HepG2 (cell line): ENCODE data around the gene ISG20. TPM values are rescaled to one million over a fixed set of nuclear protein-coding genes. Genes with fewer than 3 reads are reported as not detected.

Source experiments
- ARNTL ChIP-seq: sonication (generic); formaldehyde crosslinking; IDR thresholded peaks from 2 replicates; pipeline ENCODE4 v1.4.0; 2020; ENCODE audit warnings: mild to moderate bottlenecking, missing genetic modification reagents
- ETV6 ChIP-seq: sonication (generic); formaldehyde crosslinking; conservative IDR thresholded peaks from 2 replicates; pipeline ENCODE4 v1.4.0; 2020; ENCODE audit warnings: missing genetic modification reagents
- GLI4 ChIP-seq: sonication (generic); formaldehyde crosslinking; IDR thresholded peaks from 2 replicates; pipeline ENCODE4 v1.5.1; 2020; ENCODE audit warnings: missing genetic modification reagents, mild to moderate bottlenecking, moderate library complexity, borderline replicate concordance
- IKZF4 ChIP-seq: sonication (generic); formaldehyde crosslinking; IDR thresholded peaks from 2 replicates; pipeline ENCODE4 v1.5.1; 2020; ENCODE audit warnings: borderline replicate concordance, mild to moderate bottlenecking, low read depth, missing genetic modification reagents; ENCODE audit errors: not compliant biosample characterization
- KIAA2018 ChIP-seq: sonication (generic); formaldehyde crosslinking; IDR thresholded peaks from 2 replicates; pipeline ENCODE4 v1.5.0; 2020; ENCODE audit warnings: mild to moderate bottlenecking, missing genetic modification reagents, borderline replicate concordance
- KLF12 ChIP-seq: sonication (generic); formaldehyde crosslinking; IDR thresholded peaks from 2 replicates; pipeline ENCODE4 v1.4.0; 2020; ENCODE audit warnings: missing genetic modification reagents, borderline replicate concordance
- KMT2A ChIP-seq: sonication (generic); formaldehyde crosslinking; IDR thresholded peaks from 2 replicates; pipeline ENCODE4 v1.4.0; 2020; ENCODE audit warnings: missing genetic modification reagents
- RNF2 ChIP-seq: fragments of 450-650 bp; conservative IDR thresholded peaks from 2 replicates; pipeline ENCODE4 v1.6.1; 2016; ENCODE audit warnings: low read depth
- SALL2 ChIP-seq: sonication (generic); formaldehyde crosslinking; IDR thresholded peaks from 2 replicates; pipeline ENCODE4 v1.8.1; 2023; ENCODE audit warnings: mild to moderate bottlenecking, missing genetic modification reagents, inconsistent platforms
- SNAPC5 ChIP-seq: sonication (generic); formaldehyde crosslinking; IDR thresholded peaks from 2 replicates; pipeline ENCODE4 v1.8.1; 2023; ENCODE audit warnings: mild to moderate bottlenecking, missing genetic modification reagents, borderline replicate concordance
- YY1 ChIP-seq: IDR thresholded peaks from 2 replicates; pipeline ENCODE4 v1.6.1; 2011; ENCODE audit warnings: low read length, low read depth, moderate library complexity, mild to moderate bottlenecking; ENCODE audit not compliant: insufficient read depth, insufficient replicate concordance
- ZBTB2 ChIP-seq: sonication (generic); formaldehyde crosslinking; IDR thresholded peaks from 2 replicates; pipeline ENCODE4 v1.8.0; 2022; ENCODE audit warnings: low read depth, missing genetic modification reagents
- ZNF296 ChIP-seq: sonication (generic); formaldehyde crosslinking; conservative IDR thresholded peaks from 2 replicates; pipeline ENCODE4 v1.5.0; 2020; ENCODE audit warnings: mild to moderate bottlenecking, missing genetic modification reagents
- ZNF414 ChIP-seq: sonication (generic); formaldehyde crosslinking; IDR thresholded peaks from 2 replicates; pipeline ENCODE4 v1.5.0; 2020; ENCODE audit warnings: missing genetic modification reagents
- ZNF432 ChIP-seq: sonication (generic); formaldehyde crosslinking; IDR thresholded peaks from 2 replicates; pipeline ENCODE4 v1.5.0; 2020; ENCODE audit warnings: missing genetic modification reagents, mild to moderate bottlenecking, borderline replicate concordance
- ZNF501 ChIP-seq: sonication (generic); formaldehyde crosslinking; IDR thresholded peaks from 2 replicates; pipeline ENCODE4 v1.5.1; 2020; ENCODE audit warnings: mild to moderate bottlenecking, moderate library complexity, missing genetic modification reagents
- ZNF850 ChIP-seq: sonication (generic); formaldehyde crosslinking; conservative IDR thresholded peaks from 2 replicates; pipeline ENCODE4 v1.9.0; 2021; ENCODE audit warnings: mild to moderate bottlenecking, missing genetic modification reagents
- polyA plus RNA-seq, 8 experiments: library from polyadenylated mRNA; depleted of rRNA in 3 of 8; stranded (reverse) in 7 of 8; unstranded in 1 of 8; fragments of >200 nt; fragmentation: Illumina TruSeq in 4 of 8; extraction: Trizol in 4 of 8; gene quantifications; 2 replicates each; pipeline versions ENCODE4 v1.2.1 to v1.2.3, GENCODE V29; 2011 to 2016; ENCODE audit warnings: low read depth in 4 of 8, missing spikeins in 1 of 8, mixed read lengths in 1 of 8; ENCODE audit not compliant: insufficient read depth in 1 of 8
- total RNA-seq, 5 experiments: library from RNA; depleted of rRNA; stranded (reverse); fragments of >200 nt; fragmentation: Illumina TruSeq; extraction: Trizol; gene quantifications; 2 replicates each; pipeline ENCODE4 v1.2.3, GENCODE V29; 2016; ENCODE audit warnings: low read depth in 1 of 5

ISG20 gene
- total and polyA plus RNA-seq, 2 of the 13 experiments (the other 11 are each of a cell fraction or from before 2014, with no cell fraction given) = 6.3 to 31.5 TPM

GRCh38 chr15:88620995-88621772 is 17.6 kb upstream of the ISG20 start, which contains the start of gene AEN (continued):
- TF ChIP-seq GLI4 = no peak
- TF ChIP-seq YY1 = peak; percentile 50
- peak; percentile 75; the same call in 1 of the 2 replicates for TF ChIP-seq SALL2
- 0 out of 2 replicates have a peak, but pooled peaks have one; percentile 73 for TF ChIP-seq ZNF296
- 0 out of 2 replicates have a peak, but pooled peaks have one; percentile 26 for TF ChIP-seq ZNF432
- peak; percentile 93 for TF ChIP-seq IKZF4 (CRISPR knock-in tag)
- no peak for TF ChIP-seq ZBTB2 (CRISPR knock-in tag)
- peak; percentile 91 for TF ChIP-seq RNF2
- TF ChIP-seq KLF12 (CRISPR knock-in tag) = peak; percentile 85; the same call in 1 of the 2 replicates
- TF ChIP-seq ZNF414 (CRISPR knock-in tag) = 0 out of 2 replicates have a peak, but pooled peaks have one; percentile 56
- peak; percentile 90 for TF ChIP-seq ARNTL (CRISPR knock-in tag)
- peak; percentile 37; the same call in 1 of the 2 replicates for TF ChIP-seq ETV6 (CRISPR knock-in tag)
- TF ChIP-seq SNAPC5 (CRISPR knock-in tag) = no peak; the same call in 1 of the 2 replicates
- TF ChIP-seq KMT2A (CRISPR knock-in tag) = peak; percentile 7; the same call in 1 of the 2 replicates
- 0 out of 2 replicates have a peak, but pooled peaks have one; percentile 51 for TF ChIP-seq KIAA2018 (CRISPR knock-in tag)
- 0 out of 2 replicates have a peak, but pooled peaks have one; percentile 57 for TF ChIP-seq ZNF850 (CRISPR knock-in tag)
- TF ChIP-seq ZNF501 = peak; percentile 36
